ENCODE data around the gene EIF5B. TPM values are rescaled to one million over a fixed set of nuclear protein-coding genes. Genes with fewer than 3 reads are reported as not detected.

Gene EIF5B
- total and polyA plus RNA-seq, 2 donors (not counting 1 experiment from before 2014, with no cell fraction given) = 4.5 to 32.8 TPM

DNA sequence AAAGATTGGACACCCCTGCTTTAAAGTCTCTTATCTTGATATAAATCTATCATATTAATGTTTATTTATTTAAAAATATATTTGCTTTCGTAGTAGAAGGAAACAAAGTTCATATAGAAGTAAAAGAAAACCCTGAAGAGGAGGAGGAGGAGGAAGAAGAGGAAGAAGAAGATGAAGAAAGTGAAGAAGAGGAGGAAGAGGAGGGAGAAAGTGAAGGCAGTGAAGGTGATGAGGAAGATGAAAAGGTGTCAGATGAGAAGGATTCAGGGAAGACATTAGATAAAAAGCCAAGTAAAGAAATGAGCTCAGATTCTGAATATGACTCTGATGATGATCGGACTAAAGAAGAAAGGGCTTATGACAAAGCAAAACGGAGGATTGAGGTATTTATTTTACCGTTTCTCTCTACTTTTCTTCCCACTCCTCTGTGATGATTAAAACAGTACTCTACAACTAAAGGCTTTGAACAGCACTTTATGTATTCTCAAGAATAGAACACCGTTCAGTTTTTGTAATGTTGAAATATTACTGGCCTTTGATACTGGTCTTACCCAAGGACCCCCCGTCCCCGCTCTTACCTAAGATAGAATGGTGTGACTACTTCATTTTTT is 39.2 kb downstream of the EIF5B start:
- Histone ChIP-seq H3K4me2 (replicated peaks; ENCODE audit: low read depth, low read length, poor library complexity, severe bottlenecking) (no peak overlapping the region), H3K27me3 (replicated peaks in 1 of 4; ENCODE audit: control extremely low read depth in 1 of 4, control insufficient read depth in 3 of 4, insufficient read depth in 4 of 4, low read length in 3 of 4) (no peaks in the 10 kb centered on the region), H3K27ac (ENCODE audit: low read length in 2 of 2) (no peak overlapping the region), H2AFZ (ENCODE audit: insufficient read depth, low read depth, low read length, poor library complexity, severe bottlenecking) (no peak overlapping the region), H4K20me1 (ENCODE audit: control insufficient read depth, insufficient read depth, low read length, poor library complexity, severe bottlenecking) (no peaks in the 10 kb centered on the region), H3K79me2 (ENCODE audit: control insufficient read depth, insufficient read depth, low read length) (no peaks in the 10 kb centered on the region), H3K4me1 (ENCODE audit: control insufficient read depth in 2 of 2, insufficient read depth in 2 of 2, low read length in 2 of 2) (no peaks in the 10 kb centered on the region), H3K9ac (ENCODE audit: low read length) (no peak overlapping the region), H3K36me3 (replicated peaks in 1 of 2; ENCODE audit: control extremely low read depth in 1 of 2, control insufficient read depth in 1 of 2, extremely low read depth in 1 of 2, insufficient read depth in 2 of 2, low read length in 1 of 2) (peaks cover 19 to 73% of the 10 kb centered on the region in 2 experiments), H3K4me3 (ENCODE audit: control extremely low read depth in 1 of 5, extremely low read depth in 1 of 5, insufficient read depth in 1 of 5, low read depth in 2 of 5, low read length in 4 of 5) (no peak overlapping the region), H3K9me3 (ENCODE audit: control extremely low read depth in 1 of 3, control insufficient read depth in 2 of 3, insufficient read depth in 1 of 3, low read length in 2 of 3) (peaks cover 0 to 4% (median 0%) of the 10 kb centered on the region in 3 donors)
- no peak for DNase-seq
- TF ChIP-seq EZH2 (IDR thresholded peaks at IDR 0.05; ENCODE audit: borderline replicate concordance, insufficient read depth, low read depth, low read length, poor library complexity, severe bottlenecking) (no peak), CTCF (IDR thresholded peaks at IDR 0.05) (no peak)
- no peaks in the 10 kb centered on the region for H3K4me1 Mint-ChIP-seq
- POLR2A ChIA-PET = no interaction called here
- H3K27ac Mint-ChIP-seq = no peak overlapping the region
- no peak overlapping the region for H3K4me3 Mint-ChIP-seq
- WGBS (ENCODE audit: insufficient coverage) = 100% methylated on average over 1 of the region's 7 CpGs
- CTCF ChIA-PET = no interaction called here
- no peak for ATAC-seq (ENCODE audit: low read depth)
- intact Hi-C loops (cut with micrococcal nuclease) = no loop called here
- no peaks in the 10 kb centered on the region for H3K27me3 Mint-ChIP-seq
- no peaks in the 10 kb centered on the region for H3K9me3 Mint-ChIP-seq (ENCODE audit: insufficient read depth)

GRCh38 chr2:99377879-99378278 is 40.7 kb downstream of the EIF5B start:
- POLR2A ChIA-PET = no interaction called here
- peaks cover 19 to 67% of the 10 kb centered on the region in 2 experiments for H3K36me3 ChIP-seq (replicated peaks in 1 of 2; ENCODE audit: control extremely low read depth in 1 of 2, control insufficient read depth in 1 of 2, extremely low read depth in 1 of 2, insufficient read depth in 2 of 2, low read length in 1 of 2)

More at GRCh38 chr2:99377879-99378278, 40.7 kb downstream of the EIF5B start:
- Mint-ChIP-seq H3K4me1 (no peaks in the 10 kb centered on the region), H3K27ac (no peak overlapping the region), H3K27me3 (no peaks in the 10 kb centered on the region), H3K9me3 (ENCODE audit: insufficient read depth) (no peaks in the 10 kb centered on the region), H3K4me3 (no peak overlapping the region)
- no peaks in the 10 kb centered on the region for H4K20me1 ChIP-seq (ENCODE audit: control insufficient read depth, insufficient read depth, low read length, poor library complexity, severe bottlenecking)
- CTCF ChIA-PET = no interaction called here
- H3K79me2 ChIP-seq (ENCODE audit: control insufficient read depth, insufficient read depth, low read length) = no peaks in the 10 kb centered on the region
- H3K9ac ChIP-seq (ENCODE audit: low read length) = no peak overlapping the region
- DNase-seq = no peak
- ATAC-seq (ENCODE audit: low read depth) = no peak
- no peak overlapping the region for H2AFZ ChIP-seq (ENCODE audit: insufficient read depth, low read depth, low read length, poor library complexity, severe bottlenecking)
- TF ChIP-seq EZH2 (IDR thresholded peaks at IDR 0.05; ENCODE audit: borderline replicate concordance, insufficient read depth, low read depth, low read length, poor library complexity, severe bottlenecking) (no peak), CTCF (IDR thresholded peaks at IDR 0.05) (no peak)
- H3K27me3 ChIP-seq (replicated peaks in 1 of 4; ENCODE audit: control extremely low read depth in 1 of 4, control insufficient read depth in 3 of 4, insufficient read depth in 4 of 4, low read length in 3 of 4) = no peaks in the 10 kb centered on the region
- intact Hi-C loops (cut with micrococcal nuclease) = no loop called here
- H3K4me2 ChIP-seq (replicated peaks; ENCODE audit: low read depth, low read length, poor library complexity, severe bottlenecking) = no peak overlapping the region
- WGBS (ENCODE audit: insufficient coverage) = no CpG with 5 or more reads among the region's 1 CpG
- H3K9me3 ChIP-seq (ENCODE audit: control extremely low read depth in 1 of 3, control insufficient read depth in 2 of 3, insufficient read depth in 1 of 3, low read length in 2 of 3) = peaks cover 0 to 4% (median 0%) of the 10 kb centered on the region in 3 donors
- H3K4me3 ChIP-seq (ENCODE audit: control extremely low read depth in 1 of 5, extremely low read depth in 1 of 5, insufficient read depth in 1 of 5, low read depth in 2 of 5, low read length in 4 of 5) = no peak overlapping the region
- H3K27ac ChIP-seq (ENCODE audit: low read length in 2 of 2) = no peak overlapping the region
- H3K4me1 ChIP-seq (ENCODE audit: control insufficient read depth in 2 of 2, insufficient read depth in 2 of 2, low read length in 2 of 2) = no peaks in the 10 kb centered on the region

Measured in B cell (primary cell).